Measurements from ENCODE around the gene JAK1. TPM values are rescaled to one million over a fixed set of nuclear protein-coding genes. Genes with fewer than 3 reads are reported as not detected.

The JAK1 gene
- total and polyA plus RNA-seq, 2 of the 8 experiments (the other 6 are each of a cell fraction or from before 2014, with no cell fraction given) = 7.8 to 24.5 TPM

- TF ChIP-seq BCL11A (IDR thresholded peaks at IDR 0.05; ENCODE audit: low read depth in 2 of 2, low read length in 2 of 2) = no peak
- TF ChIP-seq EZH2 (IDR thresholded peaks at IDR 0.05; ENCODE audit: low read depth, low read length, severe bottlenecking) = no peak
Observed at GRCh38 chr1:64975127-64975526, 8.8 kb upstream of the JAK1 start (continued).

Measured in H1 (cell line).